ENCODE measurements around the gene AKAP14. TPM values are rescaled to one million over a fixed set of nuclear protein-coding genes. Genes with fewer than 3 reads are reported as not detected.
A peak's percentile ranks its signal among the peaks of the same experiment; 100 is the strongest.

The AKAP14 gene
- total RNA-seq, 1 donor from 2014 or later, result not detected

GRCh38 chrX:119941336-119941735 is 45.6 kb downstream of the AKAP14 start:
- Mint-ChIP-seq H3K36me3 (ENCODE audit: low read depth) (no peaks in the 10 kb centered on the region), H3K27me3 (ENCODE audit: low read depth) (no peaks in the 10 kb centered on the region), H3K4me1 (ENCODE audit: low read depth) (peaks cover 18% of the 10 kb centered on the region), H3K9me3 (ENCODE audit: low read depth) (peaks cover 4% of the 10 kb centered on the region), H3K4me3 (ENCODE audit: unreplicated experiment) (no peak overlapping the region), H3K27ac (ENCODE audit: unreplicated experiment) (no peak overlapping the region)
- no peak for DNase-seq (ENCODE audit: low spot score)
- no peak for TF ChIP-seq CTCF (IDR thresholded peaks at IDR 0.05)

GRCh38 chrX:119942173-119942819 is 46.6 kb downstream of the AKAP14 start:
- peaks cover 4% of the 10 kb centered on the region for H3K9me3 Mint-ChIP-seq (ENCODE audit: low read depth)
- H3K4me3 Mint-ChIP-seq (ENCODE audit: unreplicated experiment), result peak overlapping the region; percentile 89
- H3K27me3 Mint-ChIP-seq (ENCODE audit: low read depth), result no peaks in the 10 kb centered on the region
- no peak for TF ChIP-seq CTCF (IDR thresholded peaks at IDR 0.05)
- peaks cover 18% of the 10 kb centered on the region for H3K4me1 Mint-ChIP-seq (ENCODE audit: low read depth)
- DNase-seq (ENCODE audit: low spot score), result no peak
- H3K27ac Mint-ChIP-seq (ENCODE audit: unreplicated experiment), result peak overlapping the region; percentile 97
- H3K36me3 Mint-ChIP-seq (ENCODE audit: low read depth), result no peaks in the 10 kb centered on the region

- peaks cover 4% of the 10 kb centered on the region for H3K9me3 Mint-ChIP-seq (ENCODE audit: low read depth)
- H3K36me3 Mint-ChIP-seq (ENCODE audit: low read depth), result no peaks in the 10 kb centered on the region
- peak overlapping the region; percentile 89 for H3K4me3 Mint-ChIP-seq (ENCODE audit: unreplicated experiment)
- no peaks in the 10 kb centered on the region for H3K27me3 Mint-ChIP-seq (ENCODE audit: low read depth)
- H3K27ac Mint-ChIP-seq (ENCODE audit: unreplicated experiment), result peak overlapping the region; percentile 97
- DNase-seq (ENCODE audit: low spot score), result no peak
- TF ChIP-seq CTCF (IDR thresholded peaks at IDR 0.05), result no peak
- peaks cover 18% of the 10 kb centered on the region for H3K4me1 Mint-ChIP-seq (ENCODE audit: low read depth)
Measured at GRCh38 chrX:119942831-119943184, 47.1 kb downstream of the AKAP14 start.

GRCh38 chrX:119943185-119943988 is 47.7 kb downstream of the AKAP14 start, which contains the start of gene NKAP:
Gene NKAP, minus strand, starts transcription at chrX:119943751. Its CDS starts 146 bp downstream, at chrX:119943605.
- no peaks in the 10 kb centered on the region for H3K36me3 Mint-ChIP-seq (ENCODE audit: low read depth)
- H3K4me1 Mint-ChIP-seq (ENCODE audit: low read depth), result peaks cover 18% of the 10 kb centered on the region
- H3K4me3 Mint-ChIP-seq (ENCODE audit: unreplicated experiment), result peak within 1 kb of the TSS; percentile 89
- DNase-seq (ENCODE audit: low spot score), result no peak
- peaks cover 5% of the 10 kb centered on the region for H3K9me3 Mint-ChIP-seq (ENCODE audit: low read depth)
- H3K27ac Mint-ChIP-seq (ENCODE audit: unreplicated experiment), result peak within 1 kb of the TSS; percentile 97
- H3K27me3 Mint-ChIP-seq (ENCODE audit: low read depth), result no peaks in the 10 kb centered on the region
- TF ChIP-seq CTCF (IDR thresholded peaks at IDR 0.05), result peak; percentile 21

GRCh38 chrX:119945481-119945880 is 49.8 kb downstream of the AKAP14 start:
- Mint-ChIP-seq H3K27ac (ENCODE audit: unreplicated experiment) (no peak overlapping the region), H3K27me3 (ENCODE audit: low read depth) (no peaks in the 10 kb centered on the region), H3K4me1 (ENCODE audit: low read depth) (peaks cover 18% of the 10 kb centered on the region), H3K9me3 (ENCODE audit: low read depth) (peaks cover 8% of the 10 kb centered on the region), H3K36me3 (ENCODE audit: low read depth) (no peaks in the 10 kb centered on the region), H3K4me3 (ENCODE audit: unreplicated experiment) (no peak overlapping the region)
- no peak for DNase-seq (ENCODE audit: low spot score)
- TF ChIP-seq CTCF (IDR thresholded peaks at IDR 0.05), result no peak

All from chondrocyte (in vitro differentiated cells).